ENCODE results near the gene AHCTF1.
"Not testable (repeated sequence)": the region's sequence is repeated elsewhere in the genome, so short reads cannot be mapped to it uniquely, and the experiment has no call there.

AHCTF1 gene

GRCh38 chr1:246843876-246844275 is 87.9 kb downstream of the AHCTF1 start:
- Histone ChIP-seq H3K79me2 (no peaks in the 10 kb centered on the region), H3K27me3 (ENCODE audit: control insufficient read depth, insufficient read depth, low read length) (no peaks in the 10 kb centered on the region), H3K9ac (no peak overlapping the region), H3K4me2 (ENCODE audit: low read length) (no peak overlapping the region), H3K36me3 (ENCODE audit: control insufficient read depth, insufficient read depth, low read length) (no peaks in the 10 kb centered on the region), H3K9me3 (ENCODE audit: control insufficient read depth, low read length) (no peaks in the 10 kb centered on the region), H2AFZ (no peak overlapping the region), H3K27ac (no peak overlapping the region), H3K4me1 (no peaks in the 10 kb centered on the region), H3K4me3 (ENCODE audit: low read depth, low read length) (no peak overlapping the region)
- TF ChIP-seq CTCF (IDR thresholded peaks at IDR 0.05) = no peak

- not testable (repeated sequence) for H2AFZ ChIP-seq; H3K79me2 ChIP-seq; H3K27me3 ChIP-seq (ENCODE audit: control insufficient read depth, insufficient read depth, low read length); H3K27ac ChIP-seq; H3K9ac ChIP-seq; H3K9me3 ChIP-seq (ENCODE audit: control insufficient read depth, low read length); H3K4me3 ChIP-seq (ENCODE audit: low read depth, low read length); H3K4me2 ChIP-seq (ENCODE audit: low read length); H3K36me3 ChIP-seq (ENCODE audit: control insufficient read depth, insufficient read depth, low read length); H3K4me1 ChIP-seq
Measured at GRCh38 chr1:246840761-246841160, 91.0 kb downstream of the AHCTF1 start.

GRCh38 chr1:246838118-246838456 is 93.7 kb downstream of the AHCTF1 start:
- no peaks in the 10 kb centered on the region for H3K4me1 ChIP-seq
- H3K4me3 ChIP-seq (ENCODE audit: low read depth, low read length) = no peak overlapping the region
- H3K9ac ChIP-seq = no peak overlapping the region
- no peaks in the 10 kb centered on the region for H3K27me3 ChIP-seq (ENCODE audit: control insufficient read depth, insufficient read depth, low read length)
- no peaks in the 10 kb centered on the region for H3K36me3 ChIP-seq (ENCODE audit: control insufficient read depth, insufficient read depth, low read length)
- H3K9me3 ChIP-seq (ENCODE audit: control insufficient read depth, low read length) = no peaks in the 10 kb centered on the region
- no peak overlapping the region for H2AFZ ChIP-seq
- H3K27ac ChIP-seq = no peak overlapping the region
- no peak overlapping the region for H3K4me2 ChIP-seq (ENCODE audit: low read length)
- no peak for TF ChIP-seq CTCF (IDR thresholded peaks at IDR 0.05)
- H3K79me2 ChIP-seq = no peaks in the 10 kb centered on the region

GRCh38 chr1:246837418-246838117 is 94.2 kb downstream of the AHCTF1 start:
- no peak overlapping the region for H2AFZ ChIP-seq
- H3K4me2 ChIP-seq (ENCODE audit: low read length) = no peak overlapping the region
- no peak overlapping the region for H3K9ac ChIP-seq
- TF ChIP-seq CTCF (IDR thresholded peaks at IDR 0.05) = no peak
- no peaks in the 10 kb centered on the region for H3K79me2 ChIP-seq
- H3K4me1 ChIP-seq = no peaks in the 10 kb centered on the region
- no peaks in the 10 kb centered on the region for H3K27me3 ChIP-seq (ENCODE audit: control insufficient read depth, insufficient read depth, low read length)
- H3K27ac ChIP-seq = no peak overlapping the region
- H3K9me3 ChIP-seq (ENCODE audit: control insufficient read depth, low read length) = no peaks in the 10 kb centered on the region
- no peaks in the 10 kb centered on the region for H3K36me3 ChIP-seq (ENCODE audit: control insufficient read depth, insufficient read depth, low read length)
- no peak overlapping the region for H3K4me3 ChIP-seq (ENCODE audit: low read depth, low read length)

- Histone ChIP-seq H3K27ac (no peak overlapping the region), H3K4me2 (ENCODE audit: low read length) (no peak overlapping the region), H3K9ac (no peak overlapping the region), H3K9me3 (ENCODE audit: control insufficient read depth, low read length) (no peaks in the 10 kb centered on the region), H3K27me3 (ENCODE audit: control insufficient read depth, insufficient read depth, low read length) (no peaks in the 10 kb centered on the region), H3K36me3 (ENCODE audit: control insufficient read depth, insufficient read depth, low read length) (no peaks in the 10 kb centered on the region), H2AFZ (no peak overlapping the region), H3K79me2 (no peaks in the 10 kb centered on the region), H3K4me3 (ENCODE audit: low read depth, low read length) (no peak overlapping the region), H3K4me1 (no peaks in the 10 kb centered on the region)
- TF ChIP-seq CTCF (IDR thresholded peaks at IDR 0.05) = no peak
Measured at GRCh38 chr1:246836209-246836966, 95.4 kb downstream of the AHCTF1 start.
